Liver (tissue), 9 donors: Measurements from ENCODE around the gene DDN. TPM values are rescaled to one million over a fixed set of nuclear protein-coding genes. Genes with fewer than 3 reads are reported as not detected.

ENCODE experiments used
- DNase-seq: peaks from one replicate; pipeline ENCODE4 v3.0.0-alpha.2; 2017; ENCODE audit warnings: low spot score
- H3K27ac ChIP-seq, 2 donors: one replicate each; pipeline ENCODE4 v1.7.0; 2013; ENCODE audit warnings: inconsistent platforms in 2 of 2, low read length in 2 of 2, control low read depth in 1 of 2, low read depth in 1 of 2, mild to moderate bottlenecking in 1 of 2
- H3K27me3 ChIP-seq, 4 donors: one replicate each; pipeline versions ENCODE4 v1.6.1 to v1.7.0; 2013; ENCODE audit warnings: low read length in 3 of 4, inconsistent platforms in 1 of 4, mild to moderate bottlenecking in 1 of 4, moderate library complexity in 1 of 4; ENCODE audit not compliant: control insufficient read depth in 4 of 4, insufficient read depth in 4 of 4
- H3K36me3 ChIP-seq, 4 donors: one replicate each; pipeline versions ENCODE4 v1.6.1 to v1.7.0; 2013; ENCODE audit warnings: low read length in 3 of 4, mild to moderate bottlenecking in 3 of 4, low read depth in 1 of 4, moderate library complexity in 1 of 4; ENCODE audit not compliant: control insufficient read depth in 4 of 4, insufficient read depth in 3 of 4
- H3K4me1 ChIP-seq, 4 donors: one replicate each; pipeline versions ENCODE4 v1.6.1 to v1.7.0; 2013; ENCODE audit warnings: low read length in 3 of 4, mild to moderate bottlenecking in 3 of 4, moderate library complexity in 1 of 4; ENCODE audit not compliant: control insufficient read depth in 4 of 4, insufficient read depth in 4 of 4
- H3K4me3 ChIP-seq, 3 donors: one replicate each; pipeline versions ENCODE4 v1.6.1 to v1.7.0; 2013; ENCODE audit warnings: low read length in 3 of 3, control low read depth in 1 of 3, low read depth in 1 of 3, mild to moderate bottlenecking in 1 of 3
- H3K9ac ChIP-seq, 2 donors: one replicate each; pipeline ENCODE4 v1.7.0; 2013; ENCODE audit warnings: low read length in 2 of 2, mild to moderate bottlenecking in 2 of 2, moderate library complexity in 2 of 2, control low read depth in 1 of 2, low read depth in 1 of 2
- H3K9me3 ChIP-seq, 4 donors: one replicate each; pipeline versions ENCODE4 v1.6.1 to v1.7.0; 2013; ENCODE audit warnings: low read length in 3 of 4; ENCODE audit not compliant: control insufficient read depth in 4 of 4
- CTCF ChIP-seq: fragments of 150-350 bp; IDR thresholded peaks from 2 replicates; pipeline ENCODE4 v1.5.1; 2017; ENCODE audit warnings: improper control_type of control experiment, low read depth, low read length; ENCODE audit not compliant: missing input control
- EGR1 ChIP-seq, 2 donors: IDR thresholded peaks; 2 replicates each; pipeline ENCODE4 v1.6.1; 2016 to 2018; ENCODE audit warnings: antibody characterized with exemption in 2 of 2, low read depth in 2 of 2
- FOXA1 ChIP-seq: IDR thresholded peaks from 2 replicates; pipeline ENCODE4 v1.6.1; 2016; ENCODE audit warnings: antibody characterized with exemption
- FOXA2 ChIP-seq: IDR thresholded peaks from 2 replicates; pipeline ENCODE4 v1.6.1; 2016; ENCODE audit warnings: antibody characterized with exemption
- GABPA ChIP-seq, 2 donors: IDR thresholded peaks in 1 of 2; conservative IDR thresholded peaks in 1 of 2; 2 replicates each; pipeline ENCODE4 v1.6.1; 2016; ENCODE audit warnings: antibody characterized with exemption in 2 of 2, mild to moderate bottlenecking in 1 of 2, moderate library complexity in 1 of 2
- HNF4A ChIP-seq, 2 donors: conservative IDR thresholded peaks; 2 replicates each; pipeline ENCODE4 v1.6.1; 2016; ENCODE audit warnings: antibody characterized with exemption in 2 of 2, mild to moderate bottlenecking in 2 of 2
- HNF4G ChIP-seq: IDR thresholded peaks from 2 replicates; pipeline ENCODE4 v1.6.1; 2016; ENCODE audit warnings: antibody characterized with exemption
- JUND ChIP-seq, 2 donors: IDR thresholded peaks; 2 replicates each; pipeline ENCODE4 v1.6.1; 2016; ENCODE audit warnings: antibody characterized with exemption in 2 of 2
- MAX ChIP-seq: IDR thresholded peaks from 2 replicates; pipeline ENCODE4 v1.6.1; 2016; ENCODE audit warnings: antibody characterized with exemption
- RAD21 ChIP-seq, 2 donors: IDR thresholded peaks; 2 replicates each; pipeline ENCODE4 v1.6.1; 2016; ENCODE audit warnings: antibody characterized with exemption in 2 of 2, mild to moderate bottlenecking in 2 of 2
- RXRA ChIP-seq, 2 donors: IDR thresholded peaks; 2 replicates each; pipeline ENCODE4 v1.6.1; 2017 to 2018; ENCODE audit warnings: antibody characterized with exemption in 2 of 2, mild to moderate bottlenecking in 1 of 2
- SP1 ChIP-seq: IDR thresholded peaks from 2 replicates; pipeline ENCODE4 v1.6.1; 2018; ENCODE audit warnings: antibody characterized with exemption, mild to moderate bottlenecking
- TAF1 ChIP-seq: conservative IDR thresholded peaks from 2 replicates; pipeline ENCODE4 v1.6.1; 2016; ENCODE audit warnings: antibody characterized with exemption, mild to moderate bottlenecking
- YY1 ChIP-seq: IDR thresholded peaks from 2 replicates; pipeline ENCODE4 v1.6.1; 2016; ENCODE audit warnings: antibody characterized with exemption, mild to moderate bottlenecking
- ZBTB33 ChIP-seq: IDR thresholded peaks from 2 replicates; pipeline ENCODE4 v1.6.1; 2016; ENCODE audit warnings: antibody characterized with exemption
- WGBS: extraction: QIAGEN DNeasy Blood & Tissue Kit; methylation state at CpG from one replicate; pipeline ENCODE4 v1.1.7; 2013; 5-methylcytosine and 5-hydroxymethylcytosine counted together
- polyA plus RNA-seq, 2 donors: library from polyadenylated mRNA; stranded (reverse) in 1 of 2; unstranded in 1 of 2; fragments of 200-250 nt in 1 of 2; fragments of >200 nt in 1 of 2; fragmentation: Nextera tagmentation in 1 of 2; extraction: Ambion mirVana in 1 of 2; gene quantifications; one replicate each; pipeline versions ENCODE4 v1.2.1 to v1.2.3, GENCODE V29; 2013 to 2015
- total RNA-seq, 2 donors: library from RNA; depleted of rRNA; stranded (reverse); fragments of >200 nt; gene quantifications; one replicate each; pipeline ENCODE4 v1.2.3, GENCODE V29; 2014
- TF ChIP-seq, protein P1 (sequence below): IDR thresholded peaks from 2 replicates; pipeline ENCODE4 v1.6.1; 2016; ENCODE audit warnings: antibody characterized with exemption
- donor health status: healthy.
- donor health status: healthy.
- donor health status: healthy.
- donor health status: healthy.
- donor health status: healthy.

The DDN gene
- total and polyA plus RNA-seq, 4 donors: 0.09 TPM; not detected in 3

GRCh38 chr12:48957141-48958048, 41.8 kb downstream of the DDN start, which contains the start of gene ARF3:
Gene ARF3, minus strand, starts transcription at chr12:48957487. Its CDS starts 16,392 bp downstream, at chr12:48941095.
- H3K4me1 ChIP-seq: peaks cover 0 to 22% (median 10%) of the 10 kb centered on the region in 4 donors
- DNase-seq: peak; percentile 85
- 1% methylated on average over 58 of the region's 58 CpGs for WGBS

DNA sequence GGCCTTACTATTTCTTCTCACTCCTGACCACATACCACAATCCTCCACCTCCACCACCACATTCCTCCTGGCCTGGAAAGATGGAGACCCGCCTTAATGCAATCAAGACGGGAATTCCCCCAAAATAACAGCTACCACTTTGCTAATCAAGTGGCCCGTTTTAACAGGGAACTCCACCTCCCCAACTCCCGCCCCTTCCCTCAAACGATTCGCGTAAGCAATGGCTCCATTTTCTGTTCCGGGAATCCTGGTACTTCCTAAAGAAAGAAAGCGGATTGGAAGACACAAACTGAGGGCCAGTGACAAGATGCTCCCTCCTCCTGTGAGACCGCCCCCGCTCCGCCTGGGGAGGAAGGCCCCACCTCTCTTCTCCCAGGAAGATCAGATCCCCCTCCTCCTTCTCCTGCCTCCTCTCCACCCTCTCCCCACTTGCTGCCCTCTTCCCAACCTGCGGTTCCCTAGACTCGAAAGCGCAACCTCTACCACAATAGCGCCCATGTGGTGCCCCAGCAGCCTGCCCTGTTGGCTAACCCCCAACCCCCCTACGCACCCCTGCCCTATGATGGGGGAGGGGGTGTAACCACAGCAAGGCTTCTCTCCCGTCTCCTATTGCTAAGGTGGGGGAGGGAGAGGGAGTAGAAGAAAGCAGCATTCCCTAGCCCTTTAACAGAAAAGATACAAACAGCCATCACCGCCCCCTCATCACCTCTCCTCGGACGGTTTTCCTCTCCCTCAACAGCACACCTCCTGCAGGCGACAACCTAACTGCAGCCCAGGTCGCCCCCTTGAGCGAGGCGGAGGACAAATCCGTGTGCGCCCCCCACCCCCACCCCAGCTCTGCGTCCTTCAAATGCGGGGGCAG, 42.7 kb downstream of the DDN start:
- DNase-seq: no peak
- Histone ChIP-seq H3K27ac (peak overlapping the region; percentile 64 to 74), H3K27me3 (no peaks in the 10 kb centered on the region), H3K4me1 (peaks cover 0 to 22% (median 10%) of the 10 kb centered on the region in 4 donors), H3K9ac (peak overlapping the region in 1 of 2 donors; percentile 68), H3K4me3 (peak overlapping the region; percentile 70 to 84 (median 83)), H3K36me3 (no peaks in the 10 kb centered on the region), H3K9me3 (no peaks in the 10 kb centered on the region)
- WGBS: 8% methylated on average over 29 of the region's 29 CpGs
- TF ChIP-seq RXRA (IDR thresholded peaks at IDR 0.05): no peak
- TF ChIP-seq YY1: peak; percentile 44
- peak in 1 of 2 donors; percentile 22 for TF ChIP-seq EGR1 (IDR thresholded peaks at IDR 0.05; ENCODE audit: low read depth in 2 of 2)
- TF ChIP-seq SP1: peak; percentile 15

More at GRCh38 chr12:48957141-48958048, 41.8 kb downstream of the DDN start, which contains the start of gene ARF3:
- no peaks in the 10 kb centered on the region for H3K27me3 ChIP-seq
- H3K9ac ChIP-seq: peak within 1 kb of the TSS in 1 of 2 donors; percentile 68
- TF ChIP-seq YY1: peak; percentile 23
- TF ChIP-seq ZBTB33: peak; percentile 99
- no peak for TF ChIP-seq SP1
- TF ChIP-seq FOXA1: no peak
- TF ChIP-seq GABPA (IDR thresholded peaks at IDR 0.05 in 1 of 2, conservative IDR thresholded peaks at IDR 0.05 in 1 of 2): peak; percentile 30 to 79
- TF ChIP-seq HNF4A (conservative IDR thresholded peaks at IDR 0.05): no peak
- no peaks in the 10 kb centered on the region for H3K9me3 ChIP-seq
- peak within 1 kb of the TSS; percentile 70 to 84 (median 83) for H3K4me3 ChIP-seq
- H3K27ac ChIP-seq: peak within 1 kb of the TSS; percentile 64 to 74
- no peaks in the 10 kb centered on the region for H3K36me3 ChIP-seq

GRCh38 chr12:48954841-48955501, 44.2 kb downstream of the DDN start:
- DNase-seq: no peak
- no peak for TF ChIP-seq FOXA2
- no peak for TF ChIP-seq YY1
- TF ChIP-seq EGR1 (IDR thresholded peaks at IDR 0.05; ENCODE audit: low read depth in 2 of 2): no peak
- no peak for TF ChIP-seq RAD21 (IDR thresholded peaks at IDR 0.05)
- TF ChIP-seq GABPA (IDR thresholded peaks at IDR 0.05 in 1 of 2, conservative IDR thresholded peaks at IDR 0.05 in 1 of 2): no peak
- TF ChIP-seq, protein P1, sequence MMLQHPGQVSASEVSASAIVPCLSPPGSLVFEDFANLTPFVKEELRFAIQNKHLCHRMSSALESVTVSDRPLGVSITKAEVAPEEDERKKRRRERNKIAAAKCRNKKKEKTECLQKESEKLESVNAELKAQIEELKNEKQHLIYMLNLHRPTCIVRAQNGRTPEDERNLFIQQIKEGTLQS: no peak
- TF ChIP-seq CTCF: no peak
- TF ChIP-seq ZBTB33: no peak
- TF ChIP-seq SP1: no peak
- no peak for TF ChIP-seq HNF4G
- TF ChIP-seq TAF1: no peak
- TF ChIP-seq MAX: no peak
- TF ChIP-seq JUND (IDR thresholded peaks at IDR 0.05): no peak
- TF ChIP-seq HNF4A (conservative IDR thresholded peaks at IDR 0.05): no peak
- TF ChIP-seq RXRA (IDR thresholded peaks at IDR 0.05): no peak
- WGBS: 79% methylated on average over 3 of the region's 3 CpGs
- Histone ChIP-seq H3K4me1 (peaks cover 0 to 22% (median 10%) of the 10 kb centered on the region in 4 donors), H3K9ac (no peak overlapping the region), H3K27ac (no peak overlapping the region), H3K9me3 (no peaks in the 10 kb centered on the region), H3K4me3 (no peak overlapping the region), H3K36me3 (peaks cover 0 to 1% (median 0%) of the 10 kb centered on the region in 4 donors), H3K27me3 (no peaks in the 10 kb centered on the region)
